GM18873 (cell line): ENCODE results near the gene SNED1.

ENCODE experiments used
- ATAC-seq: cut with Tn5 transposase; IDR thresholded peaks from one replicate; pipeline ENCODE4 v1.9.1; 2021; ENCODE audit warnings: mild to moderate bottlenecking, moderate library complexity, moderate number of reproducible peaks; ENCODE audit not compliant: unreplicated experiment, low FRiP score

SNED1 gene

DNA sequence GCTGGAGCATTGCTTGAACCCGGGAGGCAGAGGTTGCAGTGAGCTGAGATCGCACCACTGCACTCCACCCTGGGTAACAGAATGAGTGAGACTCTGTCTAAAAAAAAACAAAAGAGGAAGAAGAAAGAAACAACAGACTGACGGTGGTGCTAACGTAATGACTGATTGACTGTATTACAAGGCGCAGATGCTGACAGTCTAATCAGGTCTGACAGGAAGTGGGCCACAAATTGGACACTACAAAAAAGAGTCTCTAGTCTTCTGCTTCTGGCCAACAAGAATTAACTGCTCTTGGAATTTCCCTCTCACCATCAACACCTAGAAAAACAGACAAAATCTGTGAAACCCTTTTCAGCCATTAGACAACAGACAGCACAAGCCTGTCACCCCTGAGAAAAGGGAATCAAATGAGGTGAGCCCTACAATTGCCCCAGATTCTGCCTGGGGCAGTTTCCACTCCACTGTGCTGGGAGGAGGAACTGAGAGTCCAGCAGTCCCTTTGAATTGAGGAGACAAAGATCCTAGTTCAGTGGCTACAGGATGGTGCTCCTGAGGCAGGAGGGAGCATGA is 43.3 kb downstream of the SNED1 start:
- peak; percentile 44 for ATAC-seq

DNA sequence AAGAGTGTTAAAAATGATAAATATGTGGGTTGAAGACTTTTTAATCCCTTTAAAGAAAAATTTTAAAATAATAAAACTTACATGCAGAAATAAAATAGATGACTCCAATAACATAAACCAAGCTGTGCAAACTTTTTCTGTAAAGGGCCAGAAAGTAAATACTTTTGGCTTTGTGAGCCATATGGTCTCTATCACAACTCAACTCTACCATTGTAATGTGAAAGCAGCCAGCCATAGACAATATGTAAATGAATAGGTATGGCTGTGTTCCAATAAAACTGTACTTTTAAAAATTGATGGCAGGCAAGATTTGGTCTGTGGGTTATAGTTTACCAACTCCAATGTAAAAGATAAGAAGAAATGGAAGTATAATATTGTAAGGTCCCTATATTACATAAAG is 45.2 kb downstream of the SNED1 start:
- no peak for ATAC-seq

DNA sequence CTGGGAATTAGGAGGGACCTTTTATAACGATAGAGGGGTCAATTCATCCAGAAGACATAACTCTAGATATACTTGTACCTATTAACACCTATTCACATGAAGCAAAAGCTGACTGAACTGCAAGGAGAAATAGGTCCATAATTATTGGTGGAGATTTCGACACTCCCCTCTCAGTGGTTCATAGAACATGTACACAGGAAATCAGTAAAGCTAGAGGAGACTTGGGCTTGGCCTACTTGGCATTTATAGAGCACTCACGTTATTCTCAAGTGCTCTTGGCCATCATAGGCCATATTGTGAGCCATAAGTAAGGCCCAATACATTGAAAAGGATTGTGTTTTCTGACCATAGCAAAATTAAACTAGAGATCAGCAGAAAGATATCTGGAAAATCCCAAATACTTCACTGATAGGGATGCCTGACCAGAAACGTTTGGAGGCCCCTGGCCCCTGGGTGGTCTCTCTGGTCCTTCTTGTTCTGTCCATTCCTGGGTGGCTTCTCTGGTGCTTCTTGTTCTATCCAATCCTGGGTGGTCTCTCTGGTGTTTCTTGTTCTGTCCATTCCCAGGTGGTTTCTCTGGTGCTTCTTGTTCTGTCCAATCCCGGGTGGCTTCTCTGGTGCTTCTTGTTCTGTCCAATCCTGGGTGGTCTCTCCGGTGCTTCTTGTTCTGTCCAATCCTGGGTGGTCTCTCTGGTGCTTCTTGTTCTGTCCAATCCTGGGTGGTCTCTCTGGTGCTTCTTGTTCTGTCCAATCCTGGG is 49.0 kb downstream of the SNED1 start:
- ATAC-seq = no peak

DNA sequence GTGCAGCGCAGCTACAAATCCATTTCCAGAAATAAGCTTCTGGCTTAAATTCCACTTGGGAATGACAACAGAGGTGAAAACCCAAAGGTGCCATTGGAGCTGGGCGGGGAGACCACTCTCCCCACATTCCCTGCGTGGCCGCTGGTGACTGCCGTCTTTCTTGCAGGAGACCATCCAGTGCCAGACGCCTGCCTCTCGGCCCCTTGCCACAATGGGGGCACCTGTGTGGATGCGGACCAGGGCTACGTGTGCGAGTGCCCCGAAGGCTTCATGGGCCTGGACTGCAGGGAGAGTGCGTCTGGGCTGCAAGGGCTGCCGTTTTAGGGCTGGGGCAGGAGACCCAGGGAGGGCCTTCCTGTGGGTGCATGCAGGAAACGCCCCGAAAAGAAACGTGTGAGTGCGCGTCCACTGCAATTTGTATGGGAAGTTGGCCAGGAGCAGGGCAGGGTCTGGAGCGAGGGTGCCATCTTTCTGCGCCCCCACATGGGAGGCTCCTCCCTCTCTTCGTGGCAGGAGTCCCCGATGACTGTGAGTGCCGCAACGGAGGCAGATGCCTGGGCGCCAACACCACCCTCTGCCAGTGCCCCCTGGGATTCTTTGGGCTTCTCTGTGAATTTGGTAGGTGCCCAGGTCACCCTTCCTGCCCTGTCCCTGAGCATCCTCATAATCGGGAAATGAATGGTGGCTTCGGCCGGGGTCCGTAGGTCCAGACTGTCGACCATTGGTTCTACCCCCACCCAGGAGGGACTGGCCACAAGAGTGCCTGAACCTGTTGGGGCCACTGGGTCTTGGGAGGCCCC is 49.9 kb downstream of the SNED1 start:
- ATAC-seq = no peak

DNA sequence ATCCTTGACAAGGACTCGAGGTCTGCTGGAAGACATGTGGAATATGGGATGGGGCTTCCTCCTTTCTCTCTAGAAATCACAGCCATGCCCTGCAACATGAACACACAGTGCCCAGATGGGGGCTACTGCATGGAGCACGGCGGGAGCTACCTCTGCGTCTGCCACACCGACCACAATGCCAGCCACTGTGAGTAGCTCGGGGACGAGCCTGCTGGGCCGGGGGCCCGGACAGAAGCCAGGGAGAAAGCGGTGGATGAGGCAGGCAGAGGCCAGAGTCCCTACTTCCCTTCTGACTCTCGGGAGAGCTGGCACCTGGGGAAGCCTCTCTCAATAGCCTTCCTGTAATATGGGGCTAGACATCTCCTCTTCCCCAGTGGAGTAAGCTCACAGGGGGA is 50.5 kb downstream of the SNED1 start:
- ATAC-seq = no peak

DNA sequence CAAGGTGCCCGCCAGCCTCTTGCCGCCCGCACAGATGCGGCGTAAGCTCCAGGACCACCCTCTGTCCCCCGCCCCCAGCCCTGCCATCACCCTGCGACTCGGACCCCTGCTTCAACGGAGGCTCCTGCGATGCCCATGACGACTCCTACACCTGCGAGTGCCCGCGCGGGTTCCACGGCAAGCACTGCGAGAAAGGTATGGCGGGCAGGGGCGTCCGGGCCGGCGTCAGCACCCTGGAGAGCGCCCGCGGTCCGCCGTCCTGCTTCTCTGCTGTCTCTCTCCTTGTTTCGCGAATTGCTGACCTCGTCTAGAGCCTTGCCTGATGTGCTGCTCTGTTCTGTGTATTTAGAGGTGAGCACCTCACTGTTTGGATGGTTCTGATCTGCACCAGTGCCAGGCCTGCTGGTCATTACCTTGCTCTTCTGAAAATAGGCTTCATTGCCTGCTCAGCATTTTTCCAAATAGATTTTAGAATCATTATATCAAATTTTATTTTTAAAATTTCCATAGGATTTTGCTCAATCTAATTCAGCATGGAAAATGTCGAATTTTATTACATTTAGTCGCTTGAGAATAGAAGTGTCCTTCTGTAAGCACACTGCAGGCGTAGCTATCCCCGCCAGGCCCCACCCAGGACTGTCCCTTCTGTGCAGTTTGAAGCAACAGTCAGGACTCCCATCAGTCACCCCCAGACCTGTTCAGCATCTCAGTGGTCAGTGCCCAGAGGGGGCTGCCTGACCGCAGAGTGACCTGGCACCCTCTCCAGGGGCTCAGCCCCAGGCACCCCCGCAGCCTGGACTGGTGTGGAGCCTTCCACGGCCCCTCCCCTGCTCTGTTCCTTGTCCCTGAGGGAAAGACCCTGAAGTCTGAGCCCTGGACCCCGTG is 51.6 kb downstream of the SNED1 start:
- no peak for ATAC-seq

DNA sequence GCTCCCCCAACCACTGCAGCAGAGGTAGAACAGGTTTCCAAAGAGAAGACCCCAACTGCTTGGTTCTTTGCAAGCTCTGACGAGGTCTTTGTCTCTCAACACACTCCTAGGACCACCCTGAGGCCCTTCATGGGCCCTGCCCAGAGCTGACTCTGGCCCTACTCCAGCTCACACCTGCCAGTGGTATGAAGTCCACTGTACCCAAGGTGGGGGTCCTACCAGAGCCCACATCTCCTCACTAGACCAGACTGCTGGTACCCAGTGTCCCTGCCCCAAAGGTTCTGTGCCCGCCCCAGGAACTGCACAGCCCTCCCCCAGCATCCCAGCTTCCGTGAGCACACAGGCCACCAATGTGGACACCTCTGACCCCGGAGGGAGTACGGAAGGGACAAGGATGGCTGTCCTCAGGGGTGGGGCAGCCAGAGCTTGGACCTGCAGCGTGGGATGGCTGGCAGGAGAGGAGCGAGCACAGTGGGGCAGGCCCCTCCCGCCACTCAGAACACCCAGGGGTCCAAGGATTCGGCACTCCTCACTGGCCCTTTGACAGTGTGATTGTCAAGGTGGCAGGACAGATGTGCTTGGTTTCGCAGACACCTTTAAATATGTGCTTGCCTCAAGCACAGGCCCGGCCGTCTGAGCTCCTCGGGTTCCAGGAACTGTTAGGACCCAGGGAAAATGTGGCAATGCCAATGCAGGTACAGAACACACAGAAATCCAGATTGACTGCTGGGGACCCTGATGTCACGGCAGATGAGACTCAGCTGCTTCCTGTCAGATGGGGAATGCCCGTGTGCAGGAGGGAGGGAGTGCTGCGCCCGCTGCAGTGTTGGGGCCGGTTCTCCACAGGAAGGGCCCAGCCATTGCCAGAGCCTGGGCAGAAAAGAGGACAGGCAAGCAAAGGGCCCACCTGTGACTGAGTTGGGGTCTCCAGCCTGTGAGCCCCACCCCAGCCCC is 52.5 kb downstream of the SNED1 start:
- ATAC-seq = no peak

DNA sequence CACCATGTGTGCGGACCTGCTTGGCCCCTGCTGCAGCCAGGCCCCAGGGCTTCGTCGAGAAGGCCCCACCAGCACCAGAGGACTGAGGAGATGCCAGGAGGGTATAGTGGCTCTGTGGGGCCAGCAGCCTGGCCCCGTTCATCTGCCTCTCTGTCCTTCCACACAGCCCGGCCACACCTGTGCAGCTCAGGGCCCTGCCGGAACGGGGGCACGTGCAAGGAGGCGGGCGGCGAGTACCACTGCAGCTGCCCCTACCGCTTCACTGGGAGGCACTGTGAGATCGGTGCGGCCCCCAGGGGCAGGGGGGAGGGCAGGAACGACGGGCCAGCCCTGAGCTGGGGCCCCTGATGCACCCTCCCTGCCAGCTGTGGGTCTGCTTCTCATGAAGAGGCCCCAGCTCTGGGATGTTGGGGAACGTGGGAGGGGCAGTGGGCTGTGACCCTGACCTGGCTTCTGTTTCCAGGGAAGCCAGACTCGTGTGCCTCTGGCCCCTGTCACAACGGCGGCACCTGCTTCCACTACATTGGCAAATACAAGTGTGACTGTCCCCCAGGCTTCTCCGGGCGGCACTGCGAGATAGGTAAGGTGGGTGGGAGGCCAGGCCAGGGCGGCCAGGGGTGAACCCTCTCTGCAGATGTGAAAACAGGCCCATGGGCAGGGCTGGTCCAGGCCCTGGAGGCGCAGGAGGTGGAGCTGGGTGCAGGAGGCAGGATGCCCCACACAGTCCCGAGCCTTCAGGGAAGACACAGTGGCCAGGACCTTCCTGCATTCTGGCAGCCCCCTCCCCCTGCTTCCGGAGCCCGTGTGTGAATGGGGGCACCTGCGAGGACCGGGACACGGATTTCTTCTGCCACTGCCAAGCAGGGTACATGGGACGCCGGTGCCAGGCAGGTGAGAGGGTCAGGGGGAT is 53.4 kb downstream of the SNED1 start:
- ATAC-seq = no peak

DNA sequence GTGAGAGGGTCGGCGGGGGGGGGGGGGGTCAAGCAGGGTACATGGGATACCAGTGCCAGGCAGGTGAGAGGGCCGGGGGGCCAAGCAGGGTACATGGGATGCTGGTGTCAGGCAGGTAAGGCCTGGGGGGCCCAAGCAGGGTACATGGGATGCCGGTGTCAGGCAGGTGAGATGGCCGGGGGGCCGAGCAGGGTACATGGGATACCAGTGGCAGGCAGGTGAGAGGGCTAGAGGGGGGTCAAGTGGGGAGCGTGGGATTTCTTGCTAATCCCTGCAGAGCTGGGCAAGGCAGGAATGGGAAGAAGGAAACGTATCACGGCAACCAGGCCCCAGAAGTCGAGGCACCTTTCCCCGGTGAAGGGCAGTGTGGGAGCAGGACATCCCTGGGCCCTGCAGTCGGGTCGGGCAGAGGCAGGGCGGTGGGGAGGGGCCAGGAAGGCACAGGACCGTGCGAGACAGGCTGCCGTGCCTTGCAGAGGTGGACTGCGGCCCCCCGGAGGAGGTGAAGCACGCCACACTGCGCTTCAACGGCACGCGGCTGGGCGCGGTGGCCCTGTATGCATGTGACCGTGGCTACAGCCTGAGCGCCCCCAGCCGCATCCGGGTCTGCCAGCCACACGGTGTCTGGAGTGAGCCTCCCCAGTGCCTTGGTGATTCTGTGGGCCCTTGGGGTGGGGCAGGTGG is 54.4 kb downstream of the SNED1 start:
- no peak for ATAC-seq

DNA sequence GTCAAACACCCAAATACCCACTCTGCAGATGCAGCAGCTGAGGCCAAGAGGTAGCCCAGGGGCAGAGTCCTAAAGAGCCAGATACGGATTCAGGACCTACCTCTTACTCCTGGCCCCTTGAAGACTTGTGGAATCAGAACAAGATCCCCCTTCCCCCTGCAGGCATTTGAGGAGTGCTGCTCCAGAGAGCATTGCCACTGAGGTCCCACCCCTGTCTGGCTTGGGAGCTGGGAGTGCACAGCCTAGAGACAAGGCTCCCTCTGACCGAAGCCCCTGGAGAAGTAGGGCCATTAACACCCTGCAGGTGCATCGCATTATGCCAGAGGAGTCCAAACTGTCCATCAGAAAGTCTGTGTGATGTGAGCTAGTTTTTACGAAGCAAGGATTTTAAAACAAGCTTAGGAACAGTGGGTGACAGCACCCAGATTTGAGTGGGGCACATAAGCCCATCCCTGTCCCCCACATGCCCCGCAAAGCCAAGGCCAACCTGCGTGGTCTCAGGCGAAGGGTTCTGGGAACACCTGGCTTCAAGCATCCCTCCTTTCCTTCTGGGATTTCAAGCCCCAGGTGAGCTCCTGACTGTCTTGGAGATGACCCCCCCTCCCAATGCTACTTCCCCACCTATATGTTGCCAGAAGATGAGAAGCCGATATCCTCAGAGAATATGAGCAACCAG is 55.3 kb downstream of the SNED1 start:
- no peak for ATAC-seq

DNA sequence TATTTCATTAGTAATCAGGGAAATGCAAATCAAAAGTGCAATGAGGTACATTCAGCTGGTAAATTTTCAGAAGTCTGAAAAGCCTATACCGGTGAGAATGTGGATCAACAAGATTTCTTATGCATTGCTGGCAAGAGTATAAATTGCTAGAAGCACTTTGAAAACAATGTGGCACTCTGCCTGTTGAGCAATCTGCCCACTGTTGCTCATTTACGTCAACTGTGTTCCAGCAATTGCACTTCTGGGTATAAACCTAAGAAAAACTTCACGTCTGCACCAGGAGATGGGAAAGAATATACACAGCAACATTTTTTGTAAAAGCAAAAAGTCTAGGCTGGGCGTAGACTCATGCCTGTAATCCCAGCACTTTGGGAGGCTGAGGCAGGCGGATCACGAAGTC is 62.9 kb downstream of the SNED1 start:
- ATAC-seq = no peak

DNA sequence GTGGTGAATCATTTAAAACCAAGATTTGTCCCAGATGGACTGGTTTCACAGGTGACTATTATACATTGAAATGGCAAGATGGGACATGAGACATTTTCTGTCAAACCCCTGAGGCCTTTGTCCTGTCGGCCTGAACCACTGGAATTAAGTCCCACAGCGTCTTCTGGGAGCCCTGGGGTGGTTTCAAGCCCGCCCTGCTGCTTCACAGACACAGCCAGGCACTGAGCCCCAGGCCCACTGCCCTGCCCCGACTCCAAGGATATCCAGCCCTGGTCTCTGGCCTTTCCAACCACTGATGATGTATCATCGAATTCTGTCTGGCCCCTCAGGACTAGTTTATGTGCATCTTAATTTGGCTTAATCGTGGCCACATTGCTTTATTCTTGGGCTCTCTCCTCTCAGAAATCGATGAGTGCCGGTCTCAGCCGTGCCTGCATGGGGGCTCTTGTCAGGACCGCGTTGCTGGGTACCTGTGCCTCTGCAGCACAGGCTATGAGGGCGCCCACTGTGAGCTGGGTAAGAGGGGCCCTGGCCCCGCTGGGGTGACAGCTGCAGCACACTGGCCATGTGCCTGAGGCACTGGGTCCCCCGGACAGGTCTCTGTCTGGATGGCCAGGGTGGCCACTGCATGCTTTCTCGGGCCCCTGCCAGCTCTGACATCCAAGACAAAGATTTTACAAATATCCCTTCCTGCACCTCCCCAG is 64.1 kb downstream of the SNED1 start:
- no peak for ATAC-seq

DNA sequence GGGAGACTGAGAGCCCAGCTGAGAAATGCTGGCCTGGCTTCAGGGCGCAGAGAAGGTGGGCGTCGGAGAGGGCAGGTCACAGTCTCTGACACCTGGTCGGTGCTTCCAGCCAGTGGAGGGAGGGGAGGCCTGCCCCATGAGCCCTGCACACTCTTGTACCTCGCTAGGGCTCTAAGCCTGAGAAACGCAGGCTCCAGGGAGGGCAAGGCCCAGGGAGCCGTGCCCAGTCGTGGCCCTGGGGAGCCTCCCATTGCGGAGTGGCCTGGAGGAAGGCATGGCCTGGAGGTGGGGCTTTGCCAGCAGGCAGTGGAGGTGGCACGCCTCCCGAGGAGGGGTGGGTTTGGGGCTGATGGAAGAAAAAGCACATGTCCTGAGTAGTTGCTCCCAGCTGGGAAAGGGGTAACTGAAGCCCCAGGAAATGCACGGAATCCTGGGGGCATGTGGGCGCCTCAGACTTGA is 64.7 kb downstream of the SNED1 start:
- ATAC-seq = no peak

DNA sequence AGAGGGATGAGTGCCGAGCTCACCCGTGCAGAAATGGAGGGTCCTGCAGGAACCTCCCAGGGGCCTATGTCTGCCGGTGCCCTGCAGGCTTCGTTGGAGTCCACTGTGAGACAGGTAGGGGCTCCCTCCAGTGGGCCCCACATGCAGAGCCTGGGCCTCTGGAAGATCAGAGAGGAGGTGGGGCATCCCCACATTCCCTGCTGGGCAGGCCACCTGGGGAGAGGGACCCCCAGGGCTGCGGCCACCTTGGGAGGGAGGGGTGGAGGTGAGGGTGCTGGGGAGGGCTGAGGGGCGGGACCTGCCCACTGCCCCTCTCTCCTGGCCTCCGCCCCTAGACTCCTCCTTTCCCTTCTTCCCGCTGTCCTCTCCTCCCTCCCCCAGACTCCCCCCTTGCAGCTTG is 65.2 kb downstream of the SNED1 start:
- no peak for ATAC-seq

DNA sequence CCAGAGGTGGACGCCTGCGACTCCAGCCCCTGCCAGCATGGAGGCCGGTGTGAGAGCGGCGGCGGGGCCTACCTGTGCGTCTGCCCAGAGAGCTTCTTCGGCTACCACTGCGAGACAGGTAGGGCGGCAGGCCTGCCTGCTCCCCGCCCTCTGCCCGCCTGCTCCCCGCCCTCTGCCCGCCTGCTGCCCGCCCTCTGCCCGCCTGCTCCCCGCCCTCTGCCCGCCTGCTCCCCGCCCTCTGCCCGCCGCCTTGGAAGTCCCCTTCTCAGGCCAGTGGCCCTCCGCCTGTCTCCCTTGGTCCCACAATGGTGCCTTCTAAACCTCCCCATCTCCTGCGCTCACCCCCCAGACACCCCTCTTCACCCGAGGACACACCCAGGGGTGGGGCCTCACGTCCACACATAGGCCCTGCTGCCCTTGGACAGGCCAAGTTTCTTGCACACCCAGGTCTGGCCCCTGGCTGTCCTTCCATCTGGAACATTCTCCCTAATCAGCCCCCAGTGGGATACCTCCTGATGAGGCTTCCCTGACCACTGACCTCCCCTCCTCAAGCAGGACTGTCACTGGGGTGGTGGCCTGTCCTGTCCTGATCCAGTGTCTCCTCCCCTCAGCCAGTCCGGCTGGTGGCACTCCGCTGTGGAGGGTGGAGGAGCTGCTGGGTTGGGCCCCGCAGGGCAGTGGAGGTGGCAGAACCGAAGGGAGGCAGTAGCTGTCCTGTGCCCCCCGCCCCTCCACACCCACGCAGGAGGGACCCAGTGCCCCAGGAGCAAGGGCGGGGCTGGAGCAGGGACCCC is 65.8 kb downstream of the SNED1 start:
- no peak for ATAC-seq

DNA sequence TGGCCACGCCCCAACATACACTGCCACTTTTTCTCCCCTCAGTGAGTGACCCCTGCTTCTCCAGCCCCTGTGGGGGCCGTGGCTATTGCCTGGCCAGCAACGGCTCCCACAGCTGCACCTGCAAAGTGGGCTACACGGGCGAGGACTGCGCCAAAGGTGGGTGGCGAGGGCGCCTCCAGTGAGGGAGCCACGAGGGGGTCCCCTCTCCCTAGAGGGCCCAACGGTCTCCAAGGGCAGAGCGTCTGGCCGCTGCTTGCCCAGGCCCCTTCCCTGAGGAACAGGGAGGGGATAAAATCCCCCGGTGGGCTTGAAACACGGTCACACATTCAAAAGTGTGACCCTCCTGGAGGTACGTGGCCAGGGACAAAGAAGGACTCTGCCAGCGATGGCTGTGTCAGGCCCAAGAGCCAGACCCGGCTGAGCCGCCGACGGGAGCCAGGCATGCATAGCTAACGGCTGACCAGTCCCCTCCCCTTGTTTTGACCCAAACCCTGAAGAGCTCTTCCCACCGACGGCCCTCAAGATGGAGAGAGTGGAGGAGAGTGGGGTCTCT is 66.5 kb downstream of the SNED1 start:
- ATAC-seq = no peak
